GM23338 (cell line): Measurements from ENCODE around the gene PCSK4.

Source experiments
- CREB1 ChIP-seq: fragments of 250-450 bp; sonication (Bioruptor Pico); IDR thresholded peaks from 2 replicates; pipeline ENCODE4 v1.5.0; 2020; ENCODE audit warnings: low read depth, mild to moderate bottlenecking, moderate library complexity
- CTCF ChIP-seq, 2 experiments: fragments of 200-600 bp in 1 of 2; sonication (generic) in 1 of 2; conservative IDR thresholded peaks; 2 replicates each; pipeline versions ENCODE4 v1.5.1 to v1.6.1; 2016 to 2017; ENCODE audit warnings: antibody characterized with exemption in 2 of 2, low read depth in 2 of 2, mild to moderate bottlenecking in 2 of 2, moderate library complexity in 1 of 2
- ETS1 ChIP-seq: IDR thresholded peaks from 2 replicates; pipeline ENCODE4 v1.6.1; 2016; ENCODE audit warnings: antibody characterized with exemption
- EZH2 ChIP-seq: fragments of 200-600 bp; sonication (generic); IDR thresholded peaks from one replicate; pipeline ENCODE4 v1.8.0; 2017; ENCODE audit warnings: antibody characterized with exemption, mild to moderate bottlenecking, low read depth; ENCODE audit not compliant: unreplicated experiment
- EZH2phosphoT487 ChIP-seq: fragments of 200-600 bp; sonication (generic); IDR thresholded peaks from one replicate; pipeline ENCODE4 v1.8.1; 2018; ENCODE audit warnings: antibody characterized with exemption; ENCODE audit not compliant: unreplicated experiment
- JUNB ChIP-seq: IDR thresholded peaks from one replicate; pipeline ENCODE4 v1.6.1; 2016; ENCODE audit warnings: antibody characterized with exemption; ENCODE audit not compliant: unreplicated experiment
- POLR2AphosphoS5 ChIP-seq: IDR thresholded peaks from 2 replicates; pipeline ENCODE4 v1.6.1; 2016; ENCODE audit warnings: antibody characterized with exemption, low read depth
- REST ChIP-seq: IDR thresholded peaks from one replicate; pipeline ENCODE4 v1.6.1; 2018; ENCODE audit warnings: antibody characterized with exemption; ENCODE audit not compliant: unreplicated experiment
- STAT1 ChIP-seq: IDR thresholded peaks from one replicate; pipeline ENCODE4 v1.6.1; 2016; ENCODE audit warnings: antibody characterized with exemption; ENCODE audit not compliant: unreplicated experiment
- ZNF331 ChIP-seq: fragments of 250-450 bp; sonication (Bioruptor Pico); IDR thresholded peaks from 2 replicates; pipeline ENCODE4 v1.5.0; 2020; ENCODE audit warnings: low read depth, mild to moderate bottlenecking, moderate library complexity
- ZNF462 ChIP-seq: fragments of 250-450 bp; sonication (Bioruptor Pico); IDR thresholded peaks from 2 replicates; pipeline ENCODE4 v1.5.0; 2020; ENCODE audit warnings: mild to moderate bottlenecking, moderate library complexity

GRCh38 chr19:1520203-1520780, 30.1 kb upstream of the PCSK4 start:
- TF ChIP-seq STAT1 (no peak), CTCF (conservative IDR thresholded peaks at IDR 0.05; ENCODE audit: low read depth in 2 of 2) (no peak), CREB1 (CRISPR knock-in tag) (no peak), EZH2phosphoT487 (no peak), EZH2 (no peak), ZNF331 (CRISPR knock-in tag) (no peak), REST (no peak), POLR2AphosphoS5 (no peak), ZNF462 (no peak), JUNB (no peak), ETS1 (no peak)
